Measurements from ENCODE around the gene ATP1A1. TPM values are rescaled to one million over a fixed set of nuclear protein-coding genes. Genes with fewer than 3 reads are reported as not detected.

Gene ATP1A1
- total RNA-seq, 1 donor from 2014 or later = 192 TPM

DNA sequence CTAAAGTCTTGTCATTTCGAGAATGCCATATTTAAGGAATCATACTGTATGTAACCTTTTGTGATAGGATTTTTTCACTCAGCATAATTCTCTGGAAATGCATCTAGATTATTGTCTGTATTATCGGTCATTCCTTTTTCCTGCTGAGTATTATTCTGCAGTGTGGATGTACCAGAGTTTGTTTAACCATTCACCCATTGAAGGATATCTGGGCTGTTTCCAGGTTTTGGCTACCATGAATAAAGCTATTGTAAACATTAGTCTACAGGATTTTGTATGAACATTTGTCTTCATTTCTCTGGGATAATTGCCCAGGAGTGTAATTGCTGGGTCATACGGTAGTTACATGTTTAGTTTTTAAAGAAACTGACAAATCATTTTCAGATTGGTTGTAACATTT lies 61.8 kb downstream of the ATP1A1 start:
- no peak for DNase-seq (ENCODE audit: low spot score)

DNA sequence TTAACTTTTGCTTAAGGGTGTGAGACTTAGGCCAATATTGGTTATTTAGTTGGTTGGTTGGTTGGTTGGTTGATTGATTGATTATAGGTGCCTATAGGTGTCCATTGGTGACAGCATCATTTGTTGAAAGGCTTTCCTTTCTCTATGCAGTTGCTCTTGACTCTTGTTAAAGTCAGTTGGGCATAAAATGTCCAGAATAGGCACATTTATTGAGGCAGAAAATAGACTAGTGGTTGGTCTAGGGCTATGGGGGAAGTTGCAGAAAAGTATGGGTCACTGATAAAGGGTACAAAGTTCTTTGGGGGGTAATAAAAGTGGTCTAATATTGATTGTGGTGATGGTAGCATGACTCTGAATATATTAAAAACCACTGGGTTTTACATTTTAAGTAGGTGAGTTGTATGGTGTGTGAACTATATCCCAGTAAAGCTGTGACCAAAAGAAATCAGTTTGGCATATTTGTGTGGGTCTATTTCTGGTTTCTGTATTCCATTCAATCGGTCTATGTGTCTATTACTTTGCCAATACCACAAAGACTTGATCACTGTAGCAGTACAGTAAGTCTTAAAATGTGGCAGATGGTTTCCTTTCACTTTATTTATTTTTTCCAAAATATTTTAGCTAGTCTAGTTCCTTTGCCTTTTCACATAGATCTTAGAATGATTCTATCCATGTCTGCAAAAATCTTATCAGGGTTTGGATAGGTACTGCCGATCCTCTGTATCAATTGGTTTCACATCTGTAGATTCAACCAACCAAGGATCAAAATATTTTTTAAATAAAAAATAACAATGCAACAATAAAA lies 63.0 kb downstream of the ATP1A1 start:
- no peak for DNase-seq (ENCODE audit: low spot score)

DNA sequence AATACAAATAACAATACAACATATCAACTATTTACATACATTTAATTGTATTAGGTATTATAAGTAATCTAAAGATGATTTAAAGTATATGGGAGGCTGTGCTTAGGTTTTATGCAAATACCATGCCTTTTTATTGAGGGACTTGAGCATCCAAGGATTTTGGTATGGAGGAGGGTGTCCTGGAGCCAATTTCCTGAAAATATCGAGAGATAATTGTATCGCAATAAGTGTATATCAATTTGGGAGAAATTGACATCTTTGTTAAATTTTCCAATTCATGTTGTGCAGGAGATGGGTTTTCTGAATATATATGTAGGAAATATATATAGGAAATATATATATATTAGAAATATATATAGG lies 63.5 kb downstream of the ATP1A1 start:
- DNase-seq (ENCODE audit: low spot score) = no peak

DNA sequence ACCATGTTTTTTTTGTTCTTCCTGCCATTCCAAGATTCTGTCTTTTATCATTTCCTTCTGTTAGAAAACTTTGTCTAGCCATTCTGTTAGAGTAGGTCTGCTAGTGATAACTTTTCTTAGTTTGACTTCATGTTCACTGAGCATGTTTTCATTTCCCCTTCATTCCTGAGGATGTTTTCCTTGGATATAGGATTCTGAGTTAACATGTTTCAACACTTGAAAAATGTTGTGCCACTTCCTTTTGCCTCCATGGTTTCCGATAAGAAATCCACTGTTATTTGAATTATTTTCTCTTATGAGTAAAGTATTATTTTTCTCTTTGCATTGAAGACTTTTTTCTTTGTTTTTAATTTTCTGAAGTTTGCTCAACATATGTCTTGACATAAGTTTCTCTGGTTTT lies 66.7 kb downstream of the ATP1A1 start:
- DNase-seq (ENCODE audit: low spot score) = no peak

DNA sequence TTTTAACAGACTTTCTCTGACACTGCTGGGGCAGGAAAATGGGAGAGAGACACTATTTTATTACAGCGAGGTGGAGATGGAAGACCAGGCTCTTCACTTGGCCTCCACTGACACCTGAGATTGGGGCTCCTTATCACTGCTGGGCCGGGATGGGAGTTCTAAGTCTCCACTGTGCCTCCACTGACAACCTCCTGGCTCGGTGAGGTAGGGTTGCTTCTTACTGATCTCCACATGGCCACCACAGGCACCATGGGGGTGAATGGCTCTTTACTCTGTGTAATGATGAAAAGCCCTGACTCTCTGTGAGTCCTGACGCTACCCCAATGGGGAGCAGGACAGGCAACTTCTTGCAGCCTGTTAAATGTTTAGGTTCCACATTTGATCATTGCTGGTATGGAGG lies 67.7 kb downstream of the ATP1A1 start:
- DNase-seq (ENCODE audit: low spot score) = no peak

DNA sequence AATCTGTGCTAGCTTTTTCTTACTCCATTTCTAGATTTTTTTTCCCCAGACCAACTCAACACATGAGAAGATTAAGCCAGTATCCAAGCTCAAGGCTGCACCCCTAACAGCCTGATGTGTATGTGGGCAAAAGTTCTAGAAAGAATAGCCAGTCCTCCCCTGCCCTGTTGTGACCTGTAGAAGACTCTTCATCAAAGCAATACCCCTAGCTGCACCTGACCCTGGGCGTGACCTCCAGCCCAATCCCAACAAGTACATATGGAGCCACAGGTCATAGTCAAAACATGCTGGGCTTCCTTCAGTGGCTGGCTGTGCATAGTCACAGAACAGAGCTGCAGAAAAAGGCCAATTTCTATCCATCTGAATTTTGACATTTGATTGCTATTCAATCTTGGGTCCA lies 72.5 kb downstream of the ATP1A1 start:
- no peak for DNase-seq (ENCODE audit: low spot score)

DNA sequence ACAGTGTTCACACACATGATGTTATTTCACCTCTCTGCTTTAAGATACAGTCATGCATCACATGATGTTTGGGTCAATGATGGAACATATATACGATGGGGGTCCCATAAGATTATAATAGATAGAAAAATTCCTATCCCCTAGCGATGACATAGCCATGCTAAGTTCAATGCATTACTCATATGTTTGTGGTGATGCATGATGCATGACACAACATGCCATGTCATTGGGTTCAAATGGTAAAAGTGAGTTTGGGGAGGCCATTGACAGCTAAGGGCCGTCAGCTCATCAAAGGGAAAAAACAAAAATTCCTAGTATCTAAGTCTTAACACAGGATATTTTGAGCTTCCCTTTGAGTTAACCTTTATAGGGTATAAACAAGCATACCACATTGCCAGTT lies 73.6 kb downstream of the ATP1A1 start:
- DNase-seq (ENCODE audit: low spot score) = no peak

DNA sequence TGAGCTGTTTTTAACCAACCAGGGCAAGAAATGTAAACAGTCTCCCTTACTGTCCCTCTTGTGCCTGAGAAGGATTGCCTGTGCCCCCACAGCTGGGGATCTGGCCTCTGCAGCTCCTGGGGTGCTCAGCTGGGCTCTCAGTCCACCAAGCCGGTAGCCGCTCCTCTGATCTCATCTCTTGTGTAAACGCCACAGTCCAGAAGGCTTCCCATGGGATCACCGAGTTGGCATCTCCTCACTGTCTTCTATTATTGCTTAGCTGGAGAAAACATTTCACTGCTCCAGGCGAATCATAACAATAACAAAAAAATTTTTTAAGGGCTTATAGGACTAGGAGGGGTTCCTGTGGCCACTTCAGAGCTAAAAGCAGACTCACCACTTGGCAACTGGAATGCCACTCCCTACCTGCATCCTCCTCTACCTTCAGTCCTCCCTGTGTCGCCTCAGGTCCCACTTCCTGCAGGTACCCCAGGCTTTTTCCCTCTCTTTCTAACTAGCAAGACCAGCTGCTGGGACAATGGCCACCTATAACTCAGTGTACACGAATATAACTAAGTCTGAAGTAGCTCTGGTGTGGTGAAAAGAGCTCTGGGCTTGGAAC lies 75.8 kb downstream of the ATP1A1 start:
- no peak for DNase-seq (ENCODE audit: low spot score)

DNA sequence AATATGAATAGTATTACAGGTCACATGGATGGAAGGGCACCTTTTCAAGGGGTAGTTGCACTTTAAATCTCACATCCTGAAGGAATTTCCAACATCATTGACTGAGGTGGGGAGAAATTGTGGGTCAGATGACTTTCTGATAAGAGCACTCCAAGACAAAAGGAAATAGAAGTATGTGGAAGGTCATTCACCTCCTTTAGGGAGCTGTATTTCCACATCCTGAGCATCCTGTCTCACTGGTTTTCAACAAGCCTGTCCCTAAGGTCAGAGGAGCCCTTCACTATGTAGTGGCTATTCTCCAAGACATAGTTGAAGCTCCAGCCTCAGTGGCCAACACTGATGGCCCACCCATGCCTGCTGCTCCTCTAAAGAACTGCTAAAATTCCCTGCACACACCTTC lies 76.5 kb downstream of the ATP1A1 start:
- no peak for DNase-seq (ENCODE audit: low spot score)

DNA sequence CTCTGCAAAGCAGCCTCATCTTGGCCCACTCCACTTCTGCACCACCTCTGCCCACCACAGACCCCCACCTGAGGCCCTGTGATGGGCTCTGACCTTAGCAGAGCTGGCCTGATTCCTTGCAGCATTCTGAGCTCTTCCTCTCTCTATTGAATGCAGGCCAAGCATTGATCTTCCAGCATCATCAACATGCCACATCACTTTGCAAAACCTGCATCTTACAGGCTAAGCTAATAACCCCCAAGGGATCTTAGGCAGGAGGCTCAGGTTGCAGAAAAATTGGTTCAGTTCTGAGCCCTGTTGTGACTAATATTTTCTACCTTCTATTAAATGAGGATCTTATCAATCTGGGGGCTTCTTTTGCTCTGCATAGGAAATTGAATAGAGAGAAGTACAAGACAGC lies 78.7 kb downstream of the ATP1A1 start:
- no peak for DNase-seq (ENCODE audit: low spot score)

DNA sequence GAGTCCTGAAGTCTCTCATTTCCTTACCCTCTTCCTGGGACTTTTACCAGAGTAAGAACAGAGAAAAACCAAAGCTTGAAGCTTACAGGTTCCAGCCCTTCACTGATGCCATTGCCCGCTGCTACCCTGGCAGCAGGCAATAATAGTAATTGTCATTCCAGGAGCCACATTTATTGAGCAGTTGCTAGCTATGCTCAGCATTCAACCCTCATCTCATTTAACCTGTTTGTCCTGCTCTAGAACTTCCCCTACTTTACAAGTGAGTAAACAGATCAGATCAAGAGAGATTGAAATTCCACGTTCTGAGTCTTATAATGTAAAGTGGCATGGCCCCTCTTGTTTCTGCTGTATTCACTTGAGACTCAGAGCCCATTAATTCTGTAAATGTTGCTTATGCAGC lies 80.4 kb downstream of the ATP1A1 start:
- no peak for DNase-seq (ENCODE audit: low spot score)

DNA sequence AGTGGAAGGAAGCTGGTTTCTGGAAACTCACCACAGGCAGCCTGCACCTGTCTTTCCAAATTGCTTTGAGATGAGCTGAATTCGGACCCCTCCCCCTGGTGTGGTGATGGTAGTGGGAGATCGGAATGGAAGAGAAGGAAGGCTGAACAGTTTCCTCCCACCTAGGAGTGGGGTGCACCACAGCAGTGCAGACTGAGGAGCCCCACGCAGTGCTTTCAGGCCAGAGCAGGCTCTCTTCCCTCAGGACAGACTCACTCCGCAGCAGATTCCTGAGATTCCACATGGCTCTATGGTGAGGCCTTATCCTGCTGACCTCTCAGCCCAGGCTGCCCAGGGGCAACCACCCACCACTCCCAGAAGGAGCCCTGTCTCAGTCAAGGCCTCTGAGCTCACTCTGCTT lies 80.9 kb downstream of the ATP1A1 start:
- no peak for DNase-seq (ENCODE audit: low spot score)

Other genes with a start within 250 kb of the ATP1A1 start
- 23.9 TPM for gene CD58, start 197.8 kb downstream of the ATP1A1 start, total RNA-seq